NCI-H187 treated with DMSO at 0.1 percent for 48 hours (cell line): ENCODE measurements around the gene GPC4.

Source experiments
- DNase-seq: peaks from one replicate; lab custom pipeline; 2025; lab: John Stamatoyannopoulos, UW

GPC4 gene

GRCh38 chrX:133410550-133410949 lies 4.7 kb downstream of the GPC4 start:
- no peak for DNase-seq

DNA sequence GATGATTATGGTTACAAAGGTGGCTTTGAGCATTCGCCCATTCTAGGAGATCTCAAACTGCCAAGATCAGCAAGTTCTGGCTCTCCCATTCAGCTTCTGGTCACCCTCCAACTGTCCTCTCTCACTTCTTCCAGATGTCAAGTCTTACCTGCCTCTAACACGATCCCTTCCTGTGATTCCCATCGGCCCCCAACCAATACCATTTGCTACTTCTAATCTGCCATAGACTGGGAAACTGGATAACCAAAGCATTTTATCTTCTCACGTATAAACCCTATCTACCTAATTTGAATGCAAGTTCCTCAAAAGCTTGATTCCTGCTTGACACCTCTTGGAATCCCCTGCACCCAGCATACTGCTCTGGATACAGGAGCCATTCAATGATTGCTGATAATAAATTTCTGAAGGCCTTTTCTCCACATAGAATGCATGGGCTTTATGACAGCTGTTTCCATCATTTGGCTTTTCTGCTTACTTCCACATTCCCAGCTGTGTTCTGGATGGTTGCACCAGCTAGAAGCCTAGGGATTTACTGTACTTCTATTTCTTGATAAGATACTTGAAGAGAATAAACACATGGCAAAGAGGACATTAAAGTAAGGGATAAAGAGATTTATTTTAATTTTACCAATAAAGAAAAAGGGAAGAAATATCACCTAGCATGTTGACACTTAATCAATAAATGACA lies 9.6 kb downstream of the GPC4 start:
- no peak for DNase-seq

GRCh38 chrX:133403984-133404383 lies 11.3 kb downstream of the GPC4 start:
- DNase-seq = no peak

- no peak for DNase-seq
Observed at GRCh38 chrX:133402830-133403625, 12.3 kb downstream of the GPC4 start.

DNA sequence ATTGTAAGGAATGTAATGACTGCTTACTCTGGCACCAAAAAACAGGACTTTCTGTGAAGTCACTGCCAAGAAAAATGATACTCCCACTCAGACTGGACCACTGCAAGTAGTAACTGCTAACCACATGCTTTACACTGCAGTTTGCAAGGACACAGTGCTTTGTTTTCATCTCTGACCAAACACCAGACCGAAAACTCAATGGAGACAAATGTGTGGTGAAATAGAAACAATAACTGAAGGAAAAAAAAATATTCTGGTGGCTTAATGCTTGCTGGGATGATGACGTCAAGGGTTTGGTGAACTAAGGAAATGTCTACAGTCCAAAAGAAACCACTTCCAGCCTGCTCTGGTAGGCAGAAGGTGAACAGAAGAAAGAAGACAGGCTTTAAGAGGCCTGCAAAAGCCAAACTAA lies 13.2 kb downstream of the GPC4 start:
- no peak for DNase-seq

GRCh38 chrX:133401536-133401935 lies 13.8 kb downstream of the GPC4 start:
- DNase-seq = no peak

DNA sequence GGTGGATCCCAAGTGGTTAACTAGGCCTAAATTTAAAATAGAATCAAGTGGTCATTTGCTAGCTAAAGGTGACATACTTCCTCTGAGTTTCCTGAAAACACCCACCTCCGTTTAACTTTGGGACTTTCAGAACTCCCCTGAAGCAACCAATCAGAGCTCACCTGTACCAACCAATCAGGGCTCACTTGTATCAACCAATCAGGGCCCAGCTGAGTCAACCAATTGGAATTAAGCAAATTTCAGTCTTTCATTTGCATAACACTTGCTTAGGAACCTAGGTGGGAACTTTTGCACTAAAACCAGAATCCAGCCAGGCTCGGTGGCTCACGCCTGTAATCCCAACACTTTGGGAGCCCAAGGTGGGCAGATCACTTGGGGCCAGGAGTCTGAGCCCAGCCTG lies 15.9 kb downstream of the GPC4 start:
- no peak for DNase-seq

DNA sequence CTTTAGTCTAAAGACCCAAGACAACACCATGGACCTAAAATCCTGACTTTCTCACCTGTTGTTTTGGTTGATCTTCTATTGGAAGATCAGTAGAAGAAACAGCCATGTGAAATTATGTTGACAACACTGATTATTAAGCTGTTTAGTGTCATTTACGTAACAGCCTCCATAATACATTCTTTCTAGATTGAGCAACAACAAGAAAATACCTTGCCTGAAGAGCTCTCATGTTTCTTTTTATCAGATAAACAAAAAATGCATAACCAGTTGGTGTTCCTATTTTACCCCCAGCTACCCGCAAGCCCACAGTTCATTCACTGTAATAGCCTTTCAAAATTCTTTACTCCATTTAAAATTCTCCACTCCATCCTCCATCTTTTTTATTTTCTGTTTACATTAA lies 20.5 kb downstream of the GPC4 start:
- no peak for DNase-seq

GRCh38 chrX:133392671-133393070 lies 22.6 kb downstream of the GPC4 start:
- no peak for DNase-seq

- DNase-seq = no peak
Observed at GRCh38 chrX:133391111-133391510, 24.2 kb downstream of the GPC4 start.

DNA sequence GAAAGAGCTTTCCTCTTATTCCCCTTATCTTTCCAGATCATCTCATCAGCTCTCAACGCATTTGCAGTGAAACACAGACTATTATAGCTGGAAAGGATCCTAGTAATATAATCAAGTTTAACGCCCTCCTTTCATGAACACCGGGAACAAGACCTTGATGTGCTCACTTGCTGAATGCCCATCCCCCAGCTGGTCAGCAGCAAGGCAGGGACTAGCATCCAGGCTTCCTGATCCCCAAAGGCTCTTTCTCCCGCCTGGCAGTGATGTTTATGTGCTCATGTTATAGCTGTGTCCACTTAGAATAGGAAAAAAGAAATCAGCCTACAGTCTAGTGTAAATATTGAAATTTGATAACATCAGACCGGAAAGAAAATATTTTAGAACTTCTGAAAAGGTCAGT lies 24.6 kb downstream of the GPC4 start:
- no peak for DNase-seq

GRCh38 chrX:133389975-133390374 lies 25.3 kb downstream of the GPC4 start:
- DNase-seq = no peak

- no peak for DNase-seq
Observed at GRCh38 chrX:133384454-133384853, 30.8 kb downstream of the GPC4 start.

- DNase-seq = no peak
Observed at GRCh38 chrX:133380711-133381619, 34.3 kb downstream of the GPC4 start.

GRCh38 chrX:133376422-133376821 lies 38.9 kb downstream of the GPC4 start:
- DNase-seq = no peak

DNA sequence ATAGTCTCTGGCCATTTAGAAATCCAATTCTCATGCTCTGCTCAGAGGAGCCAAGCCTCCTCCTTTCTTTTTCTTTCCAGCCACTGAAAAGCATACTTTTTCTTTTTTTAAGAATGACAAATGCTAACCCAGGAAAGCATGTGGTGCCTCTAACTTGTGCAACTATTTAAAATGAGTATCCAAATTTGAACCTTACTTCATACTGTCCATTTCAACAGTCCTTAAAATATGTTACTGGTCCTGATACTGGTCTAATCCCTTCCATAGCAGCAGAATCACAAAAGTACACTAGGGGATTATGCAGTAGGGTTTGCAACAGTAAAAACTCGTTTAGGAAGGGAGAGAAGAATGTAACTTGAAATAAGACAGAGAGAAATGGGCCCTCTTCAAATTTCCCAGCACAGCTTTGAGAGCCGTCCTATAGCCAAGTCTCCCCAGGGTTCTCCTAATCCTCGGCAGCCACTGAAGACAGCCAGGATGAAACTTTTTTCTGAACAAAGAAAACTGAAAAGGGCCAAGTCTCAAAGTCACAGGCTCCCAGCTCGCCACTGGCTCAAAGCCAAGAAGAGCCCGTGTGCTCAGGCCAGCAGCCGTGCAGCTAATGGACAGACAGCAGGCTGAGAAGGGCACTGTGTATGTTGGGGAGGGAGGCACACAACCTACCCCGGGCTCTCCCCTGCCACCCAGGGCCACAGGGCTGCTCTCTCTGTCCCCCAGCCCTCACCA lies 39.5 kb downstream of the GPC4 start:
- DNase-seq = no peak

DNA sequence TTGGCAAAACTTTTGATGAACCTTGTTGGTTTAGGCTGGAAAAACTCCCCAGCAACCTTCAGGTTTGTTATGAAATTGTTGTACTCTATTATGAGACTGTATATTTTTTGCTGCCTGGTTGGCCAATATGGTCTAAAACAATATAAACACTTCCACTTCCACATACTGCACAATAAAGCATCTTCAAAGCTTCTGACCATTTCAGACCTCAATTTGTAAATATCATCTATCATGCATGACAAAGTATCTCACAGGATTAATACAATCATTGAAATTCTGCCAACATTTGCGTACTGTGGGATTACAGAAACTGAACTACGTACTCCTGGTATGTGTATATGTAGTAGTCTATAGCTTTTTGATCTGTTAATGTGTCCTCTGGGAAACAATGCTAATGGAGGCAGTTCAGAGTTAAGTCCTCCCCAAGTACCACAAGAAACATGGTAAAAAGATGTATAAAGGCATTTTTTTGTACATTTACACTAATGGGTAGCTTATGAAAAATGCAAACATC lies 40.4 kb downstream of the GPC4 start:
- DNase-seq = no peak

GRCh38 chrX:133373386-133374079 lies 41.8 kb downstream of the GPC4 start:
- DNase-seq = no peak

DNA sequence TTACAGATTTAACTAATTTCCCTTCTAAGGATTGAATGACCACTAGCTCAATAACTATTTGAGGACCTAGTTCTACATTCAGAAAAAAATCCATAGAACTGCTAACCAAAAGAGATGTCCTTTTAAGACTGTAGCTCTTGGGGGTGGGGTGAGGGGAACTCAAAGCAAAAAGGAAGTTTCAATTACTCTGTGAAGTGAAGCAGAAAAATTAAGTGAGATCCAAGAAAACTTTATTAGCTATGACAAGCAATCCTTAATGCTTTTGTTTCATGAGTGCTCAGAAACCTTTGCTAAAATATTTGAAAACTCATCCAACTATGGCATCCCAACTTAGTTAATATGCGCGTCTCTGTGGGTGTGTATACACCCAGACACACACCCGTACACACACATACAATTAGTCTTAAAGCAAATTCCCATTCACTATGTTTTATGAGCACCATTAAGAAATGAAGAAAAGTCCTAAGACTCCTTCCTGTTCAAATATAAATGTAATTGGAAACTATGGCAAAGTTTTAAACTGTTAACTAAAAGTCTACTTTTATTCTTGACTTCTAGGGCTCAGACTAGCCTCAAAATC lies 44.5 kb downstream of the GPC4 start:
- DNase-seq = no peak

- DNase-seq = no peak
Observed at GRCh38 chrX:133369065-133369464, 46.2 kb downstream of the GPC4 start.

DNA sequence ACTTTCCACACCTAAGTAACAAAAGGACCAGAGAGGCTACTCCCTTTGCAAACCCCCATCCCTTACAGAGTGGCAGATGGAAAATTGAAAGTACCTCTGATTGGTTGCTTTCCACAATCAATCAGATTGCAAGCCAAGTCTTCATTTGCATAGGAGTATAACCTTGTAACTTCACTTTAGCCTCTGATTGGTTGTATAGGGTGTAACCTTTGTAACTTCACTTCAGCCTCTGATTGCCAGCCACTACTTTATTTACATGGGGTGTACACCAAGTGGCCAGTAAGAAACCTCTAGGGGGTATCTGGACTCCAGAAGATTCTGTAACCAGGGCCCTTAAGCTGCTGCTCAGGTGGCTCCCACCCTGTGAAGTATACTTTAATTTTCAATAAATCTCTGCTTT lies 48.6 kb downstream of the GPC4 start:
- DNase-seq = no peak
